Psoas muscle (tissue), 8 donors: Measurements from ENCODE around the gene CHD2. TPM values are rescaled to one million over a fixed set of nuclear protein-coding genes. Genes with fewer than 3 reads are reported as not detected.
"Not testable (repeated sequence)": the region's sequence is repeated elsewhere in the genome, so short reads cannot be mapped to it uniquely, and the experiment has no call there.

Experiments used
- ATAC-seq, 4 donors: fragments of 200-7000 bp; cut with Tn5 transposase; one replicate each; pipeline ENCODE4 v1.9.1; 2020; ENCODE audit warnings: moderate library complexity in 3 of 4, mild to moderate bottlenecking in 2 of 4
- DNase-seq, 2 donors: peaks; one replicate each; pipeline ENCODE4 v3.0.0-alpha.2; 2020
- H3K27ac ChIP-seq: fragments of 200-600 bp; one replicate; pipeline ENCODE4 v1.8.0; 2022
- H3K27me3 ChIP-seq, 3 donors: fragments of 200-600 bp in 1 of 3; one replicate each; pipeline versions ENCODE4 v1.6.1 to v1.8.0; 2013 to 2022; ENCODE audit warnings: low read length in 2 of 3, mild to moderate bottlenecking in 2 of 3, moderate library complexity in 1 of 3; ENCODE audit not compliant: insufficient read depth in 3 of 3
- H3K36me3 ChIP-seq, 2 donors: fragments of 200-600 bp in 1 of 2; one replicate each; pipeline versions ENCODE4 v1.6.1 to v1.8.0; 2013 to 2022; ENCODE audit warnings: low read depth in 1 of 2, mild to moderate bottlenecking in 1 of 2, moderate library complexity in 1 of 2; ENCODE audit not compliant: insufficient read depth in 1 of 2
- H3K4me1 ChIP-seq: fragments of 200-600 bp; one replicate; pipeline ENCODE4 v1.8.0; 2022
- H3K4me3 ChIP-seq: fragments of 200-600 bp; one replicate; pipeline ENCODE4 v1.8.0; 2022; ENCODE audit warnings: mild to moderate bottlenecking
- H3K9me3 ChIP-seq: fragments of 200-600 bp; one replicate; pipeline ENCODE4 v1.8.0; 2022
- CTCF ChIP-seq: fragments of 200-600 bp; IDR thresholded peaks from one replicate; pipeline ENCODE4 v1.8.0; 2022; ENCODE audit warnings: antibody characterized with exemption
- WGBS, 3 donors: extraction: QIAGEN DNeasy Blood & Tissue Kit; methylation state at CpG; one replicate each; pipeline versions ENCODE4 v1.1.6 to v1.1.7; 2013; 5-methylcytosine and 5-hydroxymethylcytosine counted together
- intact Hi-C, 2 donors: fragments of 100-400 bp; cut with DNase I; formaldehyde crosslinking; loops; one replicate each; pipeline versions ENCODE4 v1.11.0 to v1.14.2; 2022
- polyA plus RNA-seq, 3 donors: library from polyadenylated mRNA; stranded (reverse); fragments of 200-250 nt; gene quantifications; one replicate each; pipeline ENCODE4 v1.2.3, GENCODE V29; 2013
- total RNA-seq, 4 donors: library from RNA; stranded (reverse); fragmentation: NEBNext Ultra II Directional in 2 of 4; extraction: Animal tissue kit (Norgen Biotek cat#: 25700) in 2 of 4; gene quantifications; one replicate each; pipeline versions ENCODE4 v1.2.1 to v1.2.4, GENCODE V29; 2021 to 2023
- donor health status: healthy with polysubstance abuse.
- donor health status: DM: no; HTN: no; CAD: no; lungs with moderate emphysema.
- donor health status: Bipolar disorder and iron deficiency.
- donor health status: healthy.
- donor health status: DM: yes; HTN: yes; CAD: no.
- donor health status: DM: no; HTN: no; CAD: no.
- donor health status: DM: no; HTN: no; CAD: no.
- donor health status: DM: yes; HTN: yes; CAD: no.

Gene CHD2
- total and polyA plus RNA-seq, 7 donors = 11.1 to 53.0 (median 40.9) TPM

- Histone ChIP-seq H3K4me1 (peaks cover 74% of the 10 kb centered on the region), H3K36me3 (no peaks in the 10 kb centered on the region), H3K4me3 (no peak overlapping the region), H3K9me3 (no peaks in the 10 kb centered on the region), H3K27me3 (no peaks in the 10 kb centered on the region), H3K27ac (peak overlapping the region; percentile 95)
- WGBS, 3 donors = 66 to 80% (median 79%) methylated on average over 4 of the region's 4 CpGs
- no peak for DNase-seq
- intact Hi-C loops = loop anchor here in 1 of 2 donors (5.0 kb wide), 1 partner anchor 109 kb away; no protein-coding TSS in a partner anchor
- no peak for TF ChIP-seq CTCF
- ATAC-seq = no peak
Observed at GRCh38 chr15:92915766-92916435, 15.8 kb downstream of the CHD2 start.

GRCh38 chr15:92917598-92918407, 17.7 kb downstream of the CHD2 start:
- Histone ChIP-seq H3K4me3 (peak overlapping the region; percentile 46), H3K4me1 (peaks cover 83% of the 10 kb centered on the region)

GRCh38 chr15:92918881-92919280, 18.8 kb downstream of the CHD2 start:
- DNase-seq, H3K9me3 ChIP-seq, ATAC-seq, H3K36me3 ChIP-seq, H3K27me3 ChIP-seq, H3K4me3 ChIP-seq: not testable (repeated sequence)
- peak overlapping the region; percentile 95 for H3K27ac ChIP-seq
- 54 to 73% (median 59%) methylated on average over 9 of the region's 9 CpGs for WGBS, 3 donors
- peaks cover 84% of the 10 kb centered on the region for H3K4me1 ChIP-seq
- intact Hi-C loops = loop anchor here (2.0 to 5.0 kb wide), 2 partner anchors 112 kb away; no protein-coding TSS in a partner anchor

More at GRCh38 chr15:92917598-92918407, 17.7 kb downstream of the CHD2 start:
- Histone ChIP-seq H3K27me3 (no peaks in the 10 kb centered on the region), H3K36me3 (no peaks in the 10 kb centered on the region), H3K9me3 (no peaks in the 10 kb centered on the region), H3K27ac (peak overlapping the region; percentile 95)
- intact Hi-C loops = loop anchor here (2.0 to 5.0 kb wide), 2 partner anchors 111 kb away; no protein-coding TSS in a partner anchor
- WGBS, 3 donors = 16 to 25% (median 18%) methylated on average over 11 of the region's 11 CpGs
- peak; percentile 95 for TF ChIP-seq CTCF
- ATAC-seq (peak; percentile 46 to 62 (median 54)), DNase-seq (peak; percentile 92 to 94)

GRCh38 chr15:92920595-92921161, 20.6 kb downstream of the CHD2 start:
- peak overlapping the region; percentile 47 for H3K4me3 ChIP-seq
- H3K36me3 ChIP-seq = peaks cover 0 to 13% of the 10 kb centered on the region in 2 donors
- DNase-seq (no peak), ATAC-seq (peak; percentile 88 to 91 (median 88))
- no peak for TF ChIP-seq CTCF
- H3K9me3 ChIP-seq = no peaks in the 10 kb centered on the region
- no peaks in the 10 kb centered on the region for H3K27me3 ChIP-seq
- H3K27ac ChIP-seq = peak overlapping the region; percentile 95
- 19 to 44% (median 22%) methylated on average over 5 of the region's 5 CpGs for WGBS, 3 donors
- intact Hi-C loops = no loop called here
- peaks cover 90% of the 10 kb centered on the region for H3K4me1 ChIP-seq
